GM23338 (cell line): ENCODE measurements around the gene THRA. TPM values are rescaled to one million over a fixed set of nuclear protein-coding genes. Genes with fewer than 3 reads are reported as not detected.

Experiments
- ATAC-seq: fragments of 200-7000 bp; cut with Tn5 transposase; 3 replicates; pipeline ENCODE4 v1.9.1; 2020
- DNase-seq: peaks from one replicate; pipeline ENCODE4 v3.0.0-alpha.2; 2015; ENCODE audit warnings: low spot score
- H2AFZ ChIP-seq: fragments of 200-600 bp; sonication (generic); 2 replicates; pipeline ENCODE4 v1.8.0; 2016; ENCODE audit warnings: antibody characterized with exemption, mild to moderate bottlenecking, moderate library complexity
- H3F3A ChIP-seq: fragments of 200-600 bp; sonication (generic); replicated peaks from 2 replicates; pipeline ENCODE4 v1.8.0; 2017; ENCODE audit warnings: antibody characterized with exemption, mixed run types, low read depth
- H3K27ac ChIP-seq: fragments of 200-600 bp; sonication (generic); 2 replicates; pipeline ENCODE4 v1.6.1; 2016; ENCODE audit warnings: low read depth
- H3K27me3 ChIP-seq: fragments of 200-600 bp; sonication (generic); 2 replicates; pipeline ENCODE4 v1.8.0; 2016; ENCODE audit warnings: mild to moderate bottlenecking, mixed run types, moderate library complexity; ENCODE audit not compliant: insufficient read depth
- H3K36me3 ChIP-seq: fragments of 200-600 bp; sonication (generic); 2 replicates; pipeline ENCODE4 v1.8.0; 2016; ENCODE audit warnings: mild to moderate bottlenecking; ENCODE audit not compliant: insufficient read depth
- H3K4me1 ChIP-seq: fragments of 200-600 bp; sonication (generic); 2 replicates; pipeline ENCODE4 v1.8.0; 2016; ENCODE audit warnings: mild to moderate bottlenecking, moderate library complexity; ENCODE audit not compliant: insufficient read depth
- H3K4me2 ChIP-seq: fragments of 200-600 bp; sonication (generic); 2 replicates; pipeline ENCODE4 v1.7.1; 2017; ENCODE audit warnings: mixed run types
- H3K4me3 ChIP-seq: fragments of 200-600 bp; sonication (generic); 2 replicates; pipeline ENCODE4 v1.6.1; 2016; ENCODE audit warnings: mixed run types
- H3K79me2 ChIP-seq: fragments of 200-600 bp; sonication (generic); replicated peaks from 2 replicates; pipeline ENCODE4 v1.8.0; 2017; ENCODE audit warnings: mild to moderate bottlenecking; ENCODE audit not compliant: insufficient read depth
- H3K9me2 ChIP-seq: fragments of 200-600 bp; sonication (generic); 2 replicates; pipeline ENCODE4 v1.8.0; 2017; ENCODE audit not compliant: insufficient read depth
- H4K20me1 ChIP-seq: fragments of 200-600 bp; sonication (generic); replicated peaks from 2 replicates; pipeline ENCODE4 v1.8.0; 2017; ENCODE audit warnings: mild to moderate bottlenecking; ENCODE audit not compliant: insufficient read depth
- H3K27ac Mint-ChIP-seq: 2 replicates; pipeline ENCODE4 v1.8.0; 2020; ENCODE audit warnings: inconsistent platforms, mild to moderate bottlenecking, moderate library complexity, mixed read lengths
- H3K27me3 Mint-ChIP-seq: 3 replicates; pipeline ENCODE4 v1.8.0; 2022; ENCODE audit warnings: low read depth, mild to moderate bottlenecking, moderate library complexity, mixed read lengths, inconsistent platforms; ENCODE audit not compliant: insufficient read depth, poor library complexity
- H3K36me3 Mint-ChIP-seq: 3 replicates; pipeline ENCODE4 v1.8.0; 2021; ENCODE audit warnings: low read depth, mild to moderate bottlenecking, inconsistent platforms, moderate library complexity, mixed read lengths
- H3K4me1 Mint-ChIP-seq: 3 replicates; pipeline ENCODE4 v1.8.0; 2020; ENCODE audit warnings: mild to moderate bottlenecking, inconsistent platforms, mixed read lengths
- H3K4me3 Mint-ChIP-seq: 3 replicates; pipeline ENCODE4 v1.8.0; 2021; ENCODE audit warnings: moderate library complexity, mild to moderate bottlenecking, inconsistent platforms, mixed read lengths
- H3K9me3 Mint-ChIP-seq: 3 replicates; pipeline ENCODE4 v1.8.0; 2020; ENCODE audit warnings: moderate library complexity, mild to moderate bottlenecking, inconsistent platforms, mixed read lengths
- CREB1 ChIP-seq: fragments of 250-450 bp; sonication (Bioruptor Pico); IDR thresholded peaks from 2 replicates; pipeline ENCODE4 v1.5.0; 2020; ENCODE audit warnings: low read depth, mild to moderate bottlenecking, moderate library complexity
- CTCF ChIP-seq, 2 experiments: fragments of 200-600 bp in 1 of 2; sonication (generic) in 1 of 2; conservative IDR thresholded peaks; 2 replicates each; pipeline versions ENCODE4 v1.5.1 to v1.6.1; 2016 to 2017; ENCODE audit warnings: antibody characterized with exemption in 2 of 2, low read depth in 2 of 2, mild to moderate bottlenecking in 2 of 2, moderate library complexity in 1 of 2
- ETS1 ChIP-seq: IDR thresholded peaks from 2 replicates; pipeline ENCODE4 v1.6.1; 2016; ENCODE audit warnings: antibody characterized with exemption
- EZH2 ChIP-seq: fragments of 200-600 bp; sonication (generic); IDR thresholded peaks from one replicate; pipeline ENCODE4 v1.8.0; 2017; ENCODE audit warnings: antibody characterized with exemption, mild to moderate bottlenecking, low read depth; ENCODE audit not compliant: unreplicated experiment
- EZH2phosphoT487 ChIP-seq: fragments of 200-600 bp; sonication (generic); IDR thresholded peaks from one replicate; pipeline ENCODE4 v1.8.1; 2018; ENCODE audit warnings: antibody characterized with exemption; ENCODE audit not compliant: unreplicated experiment
- JUNB ChIP-seq: IDR thresholded peaks from one replicate; pipeline ENCODE4 v1.6.1; 2016; ENCODE audit warnings: antibody characterized with exemption; ENCODE audit not compliant: unreplicated experiment
- NANOG ChIP-seq: IDR thresholded peaks from 2 replicates; pipeline ENCODE4 v1.6.1; 2016; ENCODE audit warnings: antibody characterized with exemption, borderline replicate concordance
- POLR2AphosphoS5 ChIP-seq: IDR thresholded peaks from 2 replicates; pipeline ENCODE4 v1.6.1; 2016; ENCODE audit warnings: antibody characterized with exemption, low read depth
- REST ChIP-seq: IDR thresholded peaks from one replicate; pipeline ENCODE4 v1.6.1; 2018; ENCODE audit warnings: antibody characterized with exemption; ENCODE audit not compliant: unreplicated experiment
- STAT1 ChIP-seq: IDR thresholded peaks from one replicate; pipeline ENCODE4 v1.6.1; 2016; ENCODE audit warnings: antibody characterized with exemption; ENCODE audit not compliant: unreplicated experiment
- ZNF114 ChIP-seq: fragments of 250-450 bp; sonication (Bioruptor Pico); IDR thresholded peaks from 2 replicates; pipeline ENCODE4 v1.5.0; 2020; ENCODE audit warnings: mild to moderate bottlenecking, moderate library complexity
- ZNF331 ChIP-seq: fragments of 250-450 bp; sonication (Bioruptor Pico); IDR thresholded peaks from 2 replicates; pipeline ENCODE4 v1.5.0; 2020; ENCODE audit warnings: low read depth, mild to moderate bottlenecking, moderate library complexity
- ZNF462 ChIP-seq: fragments of 250-450 bp; sonication (Bioruptor Pico); IDR thresholded peaks from 2 replicates; pipeline ENCODE4 v1.5.0; 2020; ENCODE audit warnings: mild to moderate bottlenecking, moderate library complexity
- polyA plus RNA-seq: library from polyadenylated mRNA; unstranded; fragments of >200 nt; fragmentation: Nextera tagmentation; extraction: Ambion mirVana; gene quantifications from 2 replicates; pipeline ENCODE4 v1.2.1, GENCODE V29; 2016
- total RNA-seq: library from RNA; depleted of rRNA; stranded (reverse); fragments of >200 nt; shearing (Covaris generic); gene quantifications from 2 replicates; pipeline ENCODE4 v1.2.3, GENCODE V29; 2014

The THRA gene
- total and polyA plus RNA-seq, 2 experiments from 2014 or later, result 3.4 to 10.5 TPM

- no peaks in the 10 kb centered on the region for H3K27me3 ChIP-seq
- ATAC-seq, result no peak
- H3K36me3 Mint-ChIP-seq, result no peaks in the 10 kb centered on the region
- H3K4me1 Mint-ChIP-seq, result peaks cover 81% of the 10 kb centered on the region
- H3K27ac ChIP-seq, result no peak overlapping the region
- H3K9me3 Mint-ChIP-seq, result no peaks in the 10 kb centered on the region
- H3K4me1 ChIP-seq, result peaks cover 64% of the 10 kb centered on the region
- TF ChIP-seq EZH2phosphoT487 (no peak), NANOG (no peak), REST (no peak), EZH2 (no peak), ZNF331 (CRISPR knock-in tag) (no peak), CREB1 (no peak), ETS1 (no peak), ZNF462 (CRISPR knock-in tag) (no peak), POLR2AphosphoS5 (no peak), ZNF114 (CRISPR knock-in tag) (no peak), CTCF (conservative IDR thresholded peaks at IDR 0.05; ENCODE audit: low read depth in 2 of 2) (no peak), JUNB (no peak), STAT1 (no peak)
- H3K27ac Mint-ChIP-seq, result no peak overlapping the region
- no peaks in the 10 kb centered on the region for H3K36me3 ChIP-seq
- H3K9me2 ChIP-seq, result no peaks in the 10 kb centered on the region
- no peaks in the 10 kb centered on the region for H4K20me1 ChIP-seq
- peak overlapping the region; percentile 82; the same call in 1 of the 2 replicates for H3K4me2 ChIP-seq
- peaks cover 7% of the 10 kb centered on the region; the same call in 1 of the 2 replicates for H3K79me2 ChIP-seq
- H3K27me3 Mint-ChIP-seq, result peaks cover 24% of the 10 kb centered on the region
- no peak for DNase-seq
- H2AFZ ChIP-seq, result no peak overlapping the region
- no peak overlapping the region for H3K4me3 Mint-ChIP-seq
- no peak overlapping the region for H3K4me3 ChIP-seq
- H3F3A ChIP-seq, result 0 out of 2 replicates have a peak, but pooled peaks cover 16% of the 10 kb centered on the region
Measured at GRCh38 chr17:40072040-40072734, 9.4 kb downstream of the THRA start.
